DMS53 (cell line): ENCODE data around the gene PYDC1.
"Not testable (repeated sequence)": the region's sequence is repeated elsewhere in the genome, so short reads cannot be mapped to it uniquely, and the experiment has no call there.

Source experiments
- DNase-seq: peaks from one replicate; lab custom pipeline; 2025; lab: John Stamatoyannopoulos, UW

Gene PYDC1

GRCh38 chr16:31221357-31222160 lies 4.6 kb upstream of the PYDC1 start:
- DNase-seq = no peak

GRCh38 chr16:31219154-31219741 lies 2.3 kb upstream of the PYDC1 start:
- no peak for DNase-seq

DNA sequence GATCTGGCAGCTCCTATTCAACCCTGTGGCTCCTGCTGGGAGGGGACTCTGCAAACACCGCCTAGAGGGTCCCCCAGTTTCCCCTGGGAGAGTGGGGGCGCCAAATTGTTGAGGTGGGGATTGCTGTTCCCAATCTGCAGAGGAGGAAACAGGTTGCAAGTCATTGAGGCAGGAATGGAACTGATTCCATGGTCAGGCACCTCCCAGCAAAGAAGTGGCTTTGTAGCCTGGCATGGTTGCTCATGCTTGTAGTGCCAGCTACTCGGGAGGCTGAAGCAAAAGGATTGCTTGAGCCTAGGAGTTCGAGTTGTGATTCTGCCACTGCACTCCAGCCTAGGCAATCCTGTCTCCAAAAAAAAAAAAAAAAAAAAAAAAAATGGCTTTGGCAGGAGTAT lies 198 bp upstream of the PYDC1 start:
- DNase-seq = no peak

GRCh38 chr16:31215287-31216162 lies 1.4 kb downstream of the PYDC1 start:
- peak; percentile 60 for DNase-seq

DNA sequence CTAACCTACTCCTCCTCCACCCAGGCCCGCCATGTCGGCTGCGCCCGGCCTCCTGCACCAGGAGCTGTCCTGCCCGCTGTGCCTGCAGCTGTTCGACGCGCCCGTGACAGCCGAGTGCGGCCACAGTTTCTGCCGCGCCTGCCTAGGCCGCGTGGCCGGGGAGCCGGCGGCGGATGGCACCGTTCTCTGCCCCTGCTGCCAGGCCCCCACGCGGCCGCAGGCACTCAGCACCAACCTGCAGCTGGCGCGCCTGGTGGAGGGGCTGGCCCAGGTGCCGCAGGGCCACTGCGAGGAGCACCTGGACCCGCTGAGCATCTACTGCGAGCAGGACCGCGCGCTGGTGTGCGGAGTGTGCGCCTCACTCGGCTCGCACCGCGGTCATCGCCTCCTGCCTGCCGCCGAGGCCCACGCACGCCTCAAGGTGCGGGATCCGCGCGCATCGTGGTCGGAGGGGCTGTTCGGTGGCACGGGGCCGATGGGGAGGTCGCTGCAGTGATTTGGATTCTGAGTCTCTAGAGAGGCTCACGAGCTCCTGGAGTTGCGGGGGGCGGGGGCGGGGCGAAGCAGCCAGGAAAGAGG lies 2.1 kb downstream of the PYDC1 start:
- peak; percentile 65 for DNase-seq

GRCh38 chr16:31213877-31214707 lies 2.8 kb downstream of the PYDC1 start, which contains the start of gene TRIM72:
TSS of gene TRIM72 (plus strand) at chr16:31214119. CDS start at chr16:31214739, 620 bp downstream.
- DNase-seq = peak; percentile 68

DNA sequence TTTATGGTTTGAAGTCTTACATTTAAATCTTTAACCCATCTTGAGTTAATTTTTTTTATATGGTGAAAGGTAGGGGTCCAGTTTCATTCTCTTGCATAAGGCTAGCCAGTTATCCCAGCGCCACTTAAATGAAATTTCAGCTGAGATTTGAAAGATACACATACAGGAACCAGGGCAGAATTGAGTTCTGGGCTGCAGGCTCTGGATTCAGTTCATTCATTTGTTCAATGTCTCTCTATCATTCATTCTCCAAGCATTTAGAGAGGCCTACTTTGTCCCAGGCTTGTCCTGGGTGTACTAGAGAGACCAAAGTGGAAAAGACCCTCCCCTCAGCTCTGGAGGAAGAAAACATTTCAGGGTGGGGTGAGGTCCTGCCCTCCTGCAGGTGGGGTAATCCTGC lies 3.6 kb downstream of the PYDC1 start:
- no peak for DNase-seq

DNA sequence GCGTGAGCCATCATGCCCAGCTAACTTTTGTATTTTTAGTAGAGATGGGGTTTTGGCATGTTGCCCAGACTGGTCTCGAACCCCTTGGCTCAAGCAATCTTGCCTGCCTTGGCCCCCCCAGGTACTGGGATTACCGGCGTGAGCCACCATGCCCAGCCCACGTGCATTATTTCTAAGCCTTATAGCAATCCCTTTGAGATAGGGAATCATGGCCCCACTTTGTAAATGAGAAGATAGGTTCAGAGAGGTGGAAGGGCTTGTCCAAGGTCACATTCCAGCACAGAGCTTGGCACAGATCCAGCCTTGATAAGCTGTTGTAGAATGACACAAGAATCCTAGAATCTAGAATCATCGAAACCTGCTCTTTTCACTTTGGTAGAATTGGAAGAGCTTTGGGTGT lies 10.2 kb downstream of the PYDC1 start:
- DNase-seq = no peak

DNA sequence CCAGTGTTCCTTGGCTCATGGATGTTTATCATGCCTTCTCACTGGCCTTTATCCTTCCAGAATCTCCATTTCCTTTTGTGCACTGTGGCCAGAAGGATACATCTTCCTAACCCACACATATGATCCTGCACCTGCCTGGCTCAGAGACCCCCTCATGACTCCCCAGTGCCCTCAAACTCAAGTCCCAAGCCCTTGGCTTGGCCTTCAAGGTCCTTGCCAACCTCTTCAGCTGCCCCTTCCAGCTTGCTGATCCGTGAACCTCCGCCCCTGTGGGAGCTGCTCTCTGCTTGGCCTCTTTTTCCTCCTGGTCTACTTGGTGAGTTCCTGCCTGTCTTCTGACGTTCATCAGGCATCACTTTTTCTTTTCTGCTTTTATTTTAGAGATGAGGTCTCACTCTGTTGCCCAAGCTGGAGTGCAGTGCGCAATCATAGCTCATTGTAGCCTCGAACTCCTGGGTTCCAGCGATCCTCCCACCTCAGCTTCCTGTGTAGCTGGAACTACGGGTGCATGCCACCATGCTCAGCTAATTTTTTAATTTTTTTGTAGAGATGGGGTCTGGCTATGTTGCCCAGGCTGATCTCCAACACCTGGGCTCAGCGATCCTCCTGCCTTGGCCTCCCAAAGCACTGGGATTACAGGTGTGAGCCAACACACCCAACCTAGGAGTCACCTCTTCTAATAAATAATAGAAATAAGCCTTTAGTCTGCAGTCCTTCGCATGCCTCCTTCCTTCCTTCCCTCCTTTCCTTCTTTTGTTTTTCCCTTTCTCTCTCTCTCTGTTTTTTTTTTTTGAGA lies 11.9 kb downstream of the PYDC1 start:
- no peak for DNase-seq

DNA sequence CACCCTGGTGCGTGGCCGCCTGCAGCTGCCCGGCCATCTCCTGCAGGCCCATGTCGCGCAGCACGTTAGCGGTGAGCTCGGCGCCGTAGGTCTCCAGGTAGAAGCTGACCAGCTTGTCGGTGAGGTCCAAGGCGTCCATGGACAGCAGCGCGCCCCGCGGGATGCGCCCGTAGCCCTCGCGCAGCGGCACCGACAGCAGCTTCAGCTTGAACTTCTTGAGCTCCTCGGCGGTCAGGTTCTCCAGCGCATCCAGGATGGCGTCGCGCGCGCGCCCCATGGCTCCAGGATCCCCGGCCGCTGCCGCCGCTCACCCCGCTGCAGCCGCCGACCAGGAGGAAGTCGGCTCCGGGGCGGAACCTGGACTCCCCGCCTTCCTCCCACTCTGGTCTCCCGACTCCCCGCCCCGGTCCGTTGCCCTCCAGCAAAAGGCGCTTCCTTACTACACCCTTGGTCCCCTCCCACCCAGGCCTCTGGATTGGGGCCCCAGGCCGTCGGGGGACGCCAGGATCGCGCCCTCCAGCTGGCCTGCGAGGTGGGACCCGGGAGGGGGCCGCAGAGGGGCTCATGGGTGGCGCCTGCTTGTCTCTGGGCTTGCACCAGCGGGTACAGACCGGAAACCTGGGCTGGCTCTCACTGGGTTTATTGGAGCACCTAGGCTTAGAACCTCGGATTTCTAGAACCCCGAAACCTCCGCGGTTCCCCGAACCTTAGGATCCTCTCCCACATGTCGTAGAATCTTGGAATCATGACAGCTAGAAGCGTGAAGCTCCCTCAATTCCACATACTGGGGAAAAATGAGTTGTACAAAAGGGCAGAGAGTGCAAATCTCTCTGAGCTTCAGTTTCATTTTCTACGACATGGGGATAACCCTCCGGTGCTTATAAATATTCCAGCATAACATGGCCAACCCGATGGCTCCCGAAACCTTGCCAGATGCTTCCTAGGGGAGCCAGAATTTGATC lies 14.2 kb downstream of the PYDC1 start, which contains the start of gene PYCARD:
TSS of gene PYCARD (minus strand) at position 347 of the 962 bp plus-strand sequence. CDS start at position 277, 70 bp downstream.
- DNase-seq = peak; percentile 58

GRCh38 chr16:31201582-31202413 lies 15.1 kb downstream of the PYDC1 start:
- peak; percentile 51 for DNase-seq

DNA sequence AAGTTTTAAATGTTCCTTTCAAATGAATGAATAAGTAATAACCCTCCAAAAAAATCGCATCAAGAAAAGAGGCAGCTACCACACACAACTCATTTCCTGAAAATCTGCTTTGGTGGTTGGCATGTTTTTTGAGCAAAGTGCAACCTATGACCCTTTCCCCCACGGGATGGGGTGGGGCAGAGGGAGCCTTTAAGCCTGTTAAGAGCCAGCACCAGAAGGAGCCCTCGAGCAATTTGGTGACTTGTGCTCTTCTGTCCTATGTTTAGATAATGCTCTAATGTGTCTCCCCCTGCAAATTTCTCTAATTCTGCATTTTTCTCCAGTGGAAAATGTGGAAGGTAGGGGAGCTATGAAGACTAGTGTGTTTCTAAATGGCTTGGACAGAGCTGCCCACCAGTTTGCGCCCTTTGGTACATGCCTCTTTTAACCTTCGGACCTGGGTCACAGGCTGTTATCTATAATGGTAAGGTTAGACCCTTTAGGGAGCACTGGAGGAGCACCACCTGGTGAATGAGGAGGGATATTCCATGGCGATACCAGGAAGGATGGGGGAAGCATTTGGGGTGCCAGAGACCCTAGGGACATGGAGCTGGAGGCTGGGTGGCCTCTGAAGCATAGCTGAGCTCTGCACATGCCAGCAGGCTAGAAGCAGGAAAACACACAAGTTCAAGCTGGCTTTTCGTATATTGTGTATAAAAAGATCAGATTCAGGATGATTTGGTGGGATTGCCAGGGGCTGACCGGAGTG lies 15.9 kb downstream of the PYDC1 start:
- DNase-seq = peak; percentile 14

GRCh38 chr16:31200111-31200510 lies 16.8 kb downstream of the PYDC1 start:
- not testable (repeated sequence) for DNase-seq

DNA sequence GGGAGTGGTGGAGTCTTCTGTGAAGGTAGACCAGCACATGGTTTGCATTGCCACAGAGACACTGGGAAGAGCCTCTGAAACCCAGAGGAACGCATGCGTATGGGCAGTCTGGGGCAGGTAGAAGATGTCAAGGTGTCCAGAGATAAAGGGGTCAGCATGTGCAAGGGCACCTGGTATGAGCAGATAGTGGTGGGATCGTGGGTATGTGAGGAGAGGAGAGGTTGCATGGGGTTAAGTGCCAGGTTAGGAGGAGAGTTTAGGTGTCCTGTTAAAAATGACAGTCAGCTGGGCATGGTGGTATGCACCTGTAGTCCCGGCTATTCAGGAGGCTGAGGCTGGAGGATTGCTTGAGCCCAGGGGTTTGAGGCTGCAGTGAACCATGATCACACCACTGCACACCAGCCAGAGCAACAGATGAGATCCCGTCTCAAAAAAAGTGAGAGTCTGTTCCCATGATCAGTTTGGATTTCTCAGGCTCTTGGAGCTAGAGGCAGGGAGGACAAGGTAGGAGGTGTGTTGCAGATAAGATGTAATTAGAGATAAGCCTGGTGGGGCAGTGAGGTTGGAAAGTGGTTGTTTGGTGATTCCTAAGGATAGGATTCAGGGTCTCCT lies 17.4 kb downstream of the PYDC1 start:
- DNase-seq = no peak

DNA sequence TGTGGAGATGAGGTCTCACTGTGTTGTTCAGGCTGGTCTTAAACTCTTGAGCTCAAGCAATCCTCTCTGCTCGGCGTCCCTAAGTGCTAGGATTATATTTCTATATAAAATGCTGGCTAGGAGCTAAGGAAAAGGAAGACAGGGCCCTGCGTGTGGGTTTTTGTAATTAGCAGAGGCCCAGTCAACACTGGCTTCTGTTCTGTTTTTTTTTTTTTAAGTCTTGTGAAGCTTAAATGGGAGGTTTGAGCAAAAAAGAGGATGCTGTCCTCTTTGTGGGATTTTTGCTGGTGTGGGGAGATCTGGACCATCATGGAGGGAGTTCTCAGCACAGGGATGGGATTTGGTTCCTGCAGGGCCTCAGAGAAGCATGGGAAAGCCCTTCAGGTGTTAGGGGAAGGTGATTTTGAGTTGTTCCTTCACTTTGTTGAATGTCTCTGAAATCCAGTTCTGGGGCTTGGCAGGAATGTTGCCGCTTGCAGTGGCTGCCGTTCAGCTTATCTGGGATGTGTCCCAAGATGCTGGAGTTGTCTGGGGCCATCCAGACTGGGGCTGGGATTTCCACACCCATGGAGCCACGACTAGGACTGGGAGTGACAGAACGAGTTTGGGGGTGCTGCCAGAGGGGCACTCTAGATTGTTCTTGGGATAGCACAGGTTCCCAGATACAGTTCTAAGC lies 18.6 kb downstream of the PYDC1 start:
- DNase-seq = no peak

- no peak for DNase-seq
These were observed 20.4 kb downstream of the PYDC1 start for GRCh38 chr16:31196324-31197088.
